ENCODE data around the gene FNDC3B.

DNA sequence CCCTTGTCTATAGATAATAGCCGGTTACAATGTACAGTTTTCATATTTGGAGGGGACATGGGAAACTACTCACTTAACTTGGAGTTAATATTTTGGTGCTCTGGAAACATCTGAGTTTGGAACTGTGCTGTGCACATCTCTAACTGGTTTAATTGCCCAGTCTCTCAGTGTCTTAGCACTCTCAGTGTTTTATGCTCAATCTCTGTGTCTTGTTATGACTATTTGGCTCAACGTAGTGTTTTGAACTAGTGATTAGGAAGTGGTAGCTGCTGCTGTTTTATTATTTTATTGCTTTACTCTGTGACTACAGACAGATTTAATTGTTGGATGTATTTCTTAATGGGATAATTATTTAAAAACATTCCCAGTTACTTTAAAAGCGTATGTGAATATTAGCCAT lies 17.0 kb downstream of the FNDC3B start:
- no peak for TF ChIP-seq POLR2A (IDR thresholded peaks at IDR 0.05; ENCODE audit: low read depth)
- no peak for TF ChIP-seq CTCF (IDR thresholded peaks at IDR 0.05)

Data from esophagus muscularis mucosa (tissue), 3 donors.